NCI-H146 (cell line): ENCODE data around the gene BRINP2.
"Not testable (repeated sequence)": the region's sequence is repeated elsewhere in the genome, so short reads cannot be mapped to it uniquely, and the experiment has no call there.

Source experiments
- DNase-seq: peaks from one replicate; lab custom pipeline; 2025; lab: John Stamatoyannopoulos, UW

Gene BRINP2

GRCh38 chr1:177311586-177311985 is 140.8 kb downstream of the BRINP2 start:
- DNase-seq: no peak

DNA sequence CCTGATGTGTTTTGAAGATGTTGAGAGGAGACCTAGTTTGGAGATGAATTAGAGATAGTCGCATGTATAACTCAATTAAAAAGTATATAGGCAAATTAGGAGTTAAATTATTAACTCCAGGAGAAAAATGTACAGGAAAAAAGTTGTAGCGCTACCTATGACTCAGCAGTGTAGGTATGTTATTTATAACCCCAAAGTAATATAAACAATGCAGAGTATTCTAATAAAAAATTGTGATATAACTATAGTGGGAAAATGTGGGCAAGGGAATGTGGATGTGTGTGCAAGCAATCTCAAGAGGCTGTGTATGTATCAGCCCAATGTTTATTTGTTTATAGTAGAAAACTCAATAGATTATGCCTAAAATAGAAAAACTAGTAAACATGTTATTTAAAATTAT is 144.5 kb downstream of the BRINP2 start:
- no peak for DNase-seq

GRCh38 chr1:177315761-177316160 is 145.0 kb downstream of the BRINP2 start:
- DNase-seq: no peak

DNA sequence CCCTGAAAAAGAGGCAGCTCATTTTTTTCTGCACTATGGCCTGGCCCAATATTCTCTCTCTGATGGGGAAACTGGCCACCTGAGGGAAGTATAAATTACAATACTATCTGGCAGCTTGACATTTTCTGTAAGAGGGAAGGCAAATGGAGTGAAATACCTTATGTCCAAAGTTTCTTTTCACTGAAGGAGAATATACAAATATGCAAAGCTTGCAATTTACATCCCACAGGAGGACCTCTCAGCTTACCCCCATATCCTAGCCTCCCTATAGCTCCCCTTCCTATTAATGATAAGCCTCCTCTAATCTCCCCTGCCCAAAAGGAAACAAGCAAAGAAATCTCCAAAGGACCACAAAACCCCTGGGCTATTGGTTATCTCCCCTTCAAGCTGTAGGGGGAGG is 150.7 kb downstream of the BRINP2 start:
- not testable (repeated sequence) for DNase-seq

DNA sequence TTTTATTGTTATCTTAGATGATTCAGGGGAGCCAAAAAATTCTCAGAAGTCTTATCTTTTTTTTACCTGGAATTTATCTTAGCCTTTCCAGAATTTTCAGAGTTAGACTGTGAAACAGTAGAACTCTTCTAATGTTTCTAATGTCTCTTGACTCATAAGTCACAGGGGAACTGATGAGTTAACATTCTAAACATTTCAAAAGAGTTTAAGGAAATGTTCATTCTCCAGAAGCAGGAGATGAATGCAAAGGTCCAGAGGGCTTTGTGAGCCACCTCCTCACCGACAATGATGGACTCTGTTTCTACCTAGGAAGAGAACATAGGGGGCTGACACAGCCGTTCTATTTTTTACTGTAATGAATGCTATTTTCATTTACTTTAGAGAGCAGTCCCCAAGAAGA is 157.5 kb downstream of the BRINP2 start:
- DNase-seq: no peak

GRCh38 chr1:177329871-177330270 is 159.1 kb downstream of the BRINP2 start:
- DNase-seq: no peak
